Subcutaneous abdominal adipose tissue (tissue), 5 donors: ENCODE measurements around the gene GON7.
"Not testable (repeated sequence)": the region's sequence is repeated elsewhere in the genome, so short reads cannot be mapped to it uniquely, and the experiment has no call there.

Experiments used
- H3K27ac ChIP-seq: one replicate; pipeline ENCODE4 v1.7.0; 2013; ENCODE audit warnings: low read depth, mild to moderate bottlenecking, inconsistent platforms, low read length, moderate library complexity
- H3K27me3 ChIP-seq, 5 donors: one replicate each; pipeline ENCODE4 v1.7.0; 2013; ENCODE audit warnings: low read length in 5 of 5, inconsistent platforms in 1 of 5; ENCODE audit not compliant: control insufficient read depth in 5 of 5, insufficient read depth in 4 of 5
- H3K36me3 ChIP-seq, 5 donors: one replicate each; pipeline ENCODE4 v1.7.0; 2013; ENCODE audit warnings: low read length in 5 of 5; ENCODE audit not compliant: control insufficient read depth in 5 of 5, insufficient read depth in 5 of 5
- H3K4me1 ChIP-seq, 5 donors: one replicate each; pipeline ENCODE4 v1.7.0; 2013; ENCODE audit warnings: low read length in 5 of 5, mild to moderate bottlenecking in 3 of 5, moderate library complexity in 1 of 5; ENCODE audit not compliant: control insufficient read depth in 5 of 5, insufficient read depth in 5 of 5
- H3K4me3 ChIP-seq, 5 donors: one replicate each; pipeline ENCODE4 v1.7.0; 2013; ENCODE audit warnings: low read length in 5 of 5, low read depth in 1 of 5
- H3K9ac ChIP-seq, 5 donors: one replicate each; pipeline ENCODE4 v1.7.0; 2013; ENCODE audit warnings: low read length in 5 of 5, mild to moderate bottlenecking in 4 of 5, moderate library complexity in 3 of 5
- H3K9me3 ChIP-seq, 5 donors: one replicate each; pipeline ENCODE4 v1.7.0; 2013; ENCODE audit warnings: low read length in 5 of 5; ENCODE audit not compliant: control insufficient read depth in 5 of 5
- donor health status: healthy.
- donor health status: healthy.
- donor health status: healthy.
- donor health status: healthy.
- donor health status: healthy.

Gene GON7, protein sequence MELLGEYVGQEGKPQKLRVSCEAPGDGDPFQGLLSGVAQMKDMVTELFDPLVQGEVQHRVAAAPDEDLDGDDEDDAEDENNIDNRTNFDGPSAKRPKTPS

GRCh38 chr14:93206793-93207467, at the start of gene GON7, which contains the start of gene UBR7:
Gene GON7 (minus strand): TSS chr14:93207065. CDS start chr14:93207037, 28 bp downstream.
Gene UBR7 (plus strand): TSS chr14:93207256. CDS start chr14:93207292, 36 bp downstream.
- Histone ChIP-seq H3K4me1 (peaks cover 0 to 25% (median 19%) of the 10 kb centered on the region in 5 donors), H3K9me3 (no peaks in the 10 kb centered on the region), H3K36me3 (peaks cover under 1 to 3% (median under 1%) of the 10 kb centered on the region in 5 donors), H3K9ac (peak within 1 kb of the TSS; percentile 42 to 92 (median 90)), H3K4me3 (peak within 1 kb of the TSS; percentile 66 to 95 (median 90)), H3K27ac (peak within 1 kb of the TSS; percentile 89), H3K27me3 (no peaks in the 10 kb centered on the region)

- no peaks in the 10 kb centered on the region for H3K9me3 ChIP-seq
- H3K36me3 ChIP-seq, result peaks cover 32 to 74% (median 64%) of the 10 kb centered on the region in 5 donors
- H3K27ac ChIP-seq, result no peak overlapping the region
- H3K4me1 ChIP-seq, result no peaks in the 10 kb centered on the region
- no peak overlapping the region for H3K4me3 ChIP-seq
- H3K9ac ChIP-seq, result no peak overlapping the region
- H3K27me3 ChIP-seq, result no peaks in the 10 kb centered on the region
These were observed 42.4 kb upstream of the GON7 start for GRCh38 chr14:93249128-93249831.

- Histone ChIP-seq H3K4me3 (no peak overlapping the region), H3K27ac (no peak overlapping the region), H3K36me3 (peaks cover 33 to 85% (median 75%) of the 10 kb centered on the region in 5 donors), H3K9ac (no peak overlapping the region), H3K4me1 (no peaks in the 10 kb centered on the region), H3K9me3 (no peaks in the 10 kb centered on the region), H3K27me3 (no peaks in the 10 kb centered on the region)
These were observed 39.7 kb upstream of the GON7 start for GRCh38 chr14:93246534-93246933.

DNA sequence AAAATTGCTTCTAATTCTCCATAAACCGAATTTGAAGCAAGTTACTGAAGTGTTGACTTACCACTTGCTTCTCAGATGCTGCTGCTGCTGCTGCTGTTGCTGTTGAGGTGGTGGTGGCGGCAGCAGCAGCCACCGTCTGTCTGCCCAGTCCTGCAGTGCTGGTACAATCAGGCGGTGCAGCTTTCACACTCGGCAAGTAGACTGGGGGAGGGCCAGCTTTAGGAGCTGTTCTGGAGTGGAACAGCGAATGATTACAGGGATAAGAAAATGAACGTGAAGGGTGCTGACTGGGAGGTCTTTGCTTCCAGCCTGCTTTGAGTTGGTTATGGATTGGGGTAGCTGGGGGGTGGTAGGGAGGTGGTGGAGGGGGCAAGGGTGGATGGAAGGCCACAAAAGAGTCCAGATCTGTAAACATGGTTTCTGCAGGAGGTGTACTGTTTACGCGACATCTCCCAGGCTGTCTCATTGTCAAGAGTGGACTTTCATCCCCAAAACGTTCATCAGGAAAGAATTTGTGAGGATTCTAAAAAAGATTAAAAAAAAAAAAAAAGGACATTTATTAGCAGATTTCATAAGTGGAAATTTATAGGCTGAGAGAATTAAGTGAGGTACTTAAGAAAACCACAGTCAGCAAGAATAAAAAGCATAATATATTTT, 39.0 kb upstream of the GON7 start:
- Histone ChIP-seq H3K36me3 (peaks cover 32 to 85% (median 77%) of the 10 kb centered on the region in 5 donors), H3K27me3 (no peaks in the 10 kb centered on the region), H3K9me3 (no peaks in the 10 kb centered on the region), H3K27ac (no peak overlapping the region), H3K4me1 (no peaks in the 10 kb centered on the region), H3K9ac (no peak overlapping the region), H3K4me3 (no peak overlapping the region)

DNA sequence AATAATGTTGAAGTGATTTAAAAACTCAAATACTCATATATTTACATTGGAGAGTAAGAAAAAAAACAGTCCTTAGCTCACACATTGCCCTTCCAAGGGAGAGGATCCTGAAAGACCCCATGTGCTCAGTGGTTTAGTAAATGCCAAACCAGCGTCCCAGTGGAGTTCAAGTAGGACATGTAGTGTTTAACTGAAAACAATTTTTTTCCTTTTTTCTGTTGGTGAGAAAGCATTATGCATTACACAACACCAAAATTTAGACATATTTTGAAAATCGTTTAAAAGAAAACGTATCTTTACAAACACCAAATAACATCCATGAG, 33.8 kb upstream of the GON7 start:
- Histone ChIP-seq H3K27me3 (no peaks in the 10 kb centered on the region), H3K4me3 (no peak overlapping the region), H3K9ac (no peak overlapping the region), H3K4me1 (peaks cover 0 to 5% (median 0%) of the 10 kb centered on the region in 5 donors), H3K27ac (no peak overlapping the region), H3K36me3 (peaks cover 9 to 51% (median 49%) of the 10 kb centered on the region in 5 donors), H3K9me3 (no peaks in the 10 kb centered on the region)

- Histone ChIP-seq H3K9ac (no peak overlapping the region), H3K9me3 (no peaks in the 10 kb centered on the region), H3K4me3 (no peak overlapping the region), H3K36me3 (peaks cover 5 to 46% (median 44%) of the 10 kb centered on the region in 5 donors), H3K27me3 (no peaks in the 10 kb centered on the region), H3K4me1 (peaks cover 0 to 5% (median 0%) of the 10 kb centered on the region in 5 donors), H3K27ac (no peak overlapping the region)
These were observed 33.2 kb upstream of the GON7 start for GRCh38 chr14:93239869-93240677.

DNA sequence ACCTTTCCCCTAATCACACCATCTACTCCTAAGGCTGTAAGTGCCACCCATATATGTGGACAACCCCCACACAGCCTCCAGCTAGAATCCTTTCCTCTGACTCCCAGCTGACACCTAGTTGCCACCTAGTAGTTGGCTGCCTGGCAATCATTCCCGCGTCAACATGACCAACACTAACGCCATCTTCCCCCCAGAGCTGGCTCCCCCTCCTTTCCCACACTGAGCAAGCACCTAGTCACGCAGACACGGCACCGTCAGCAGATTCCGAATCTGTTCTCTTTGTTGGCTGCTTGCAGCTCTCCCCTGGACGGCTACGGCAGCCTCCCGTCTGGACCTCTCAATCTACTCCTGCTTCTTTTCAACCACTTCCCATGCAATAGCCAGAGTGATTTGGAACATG, 27.9 kb upstream of the GON7 start:
- H3K9ac ChIP-seq, result no peak overlapping the region
- peaks cover 0 to 14% (median 14%) of the 10 kb centered on the region in 5 donors for H3K4me1 ChIP-seq
- peaks cover 0 to 6% (median 2%) of the 10 kb centered on the region in 5 donors for H3K36me3 ChIP-seq
- H3K27ac ChIP-seq, result no peak overlapping the region
- no peak overlapping the region for H3K4me3 ChIP-seq
- H3K9me3 ChIP-seq, result no peaks in the 10 kb centered on the region
- H3K27me3 ChIP-seq, result peaks cover 0 to 3% (median 0%) of the 10 kb centered on the region in 5 donors

DNA sequence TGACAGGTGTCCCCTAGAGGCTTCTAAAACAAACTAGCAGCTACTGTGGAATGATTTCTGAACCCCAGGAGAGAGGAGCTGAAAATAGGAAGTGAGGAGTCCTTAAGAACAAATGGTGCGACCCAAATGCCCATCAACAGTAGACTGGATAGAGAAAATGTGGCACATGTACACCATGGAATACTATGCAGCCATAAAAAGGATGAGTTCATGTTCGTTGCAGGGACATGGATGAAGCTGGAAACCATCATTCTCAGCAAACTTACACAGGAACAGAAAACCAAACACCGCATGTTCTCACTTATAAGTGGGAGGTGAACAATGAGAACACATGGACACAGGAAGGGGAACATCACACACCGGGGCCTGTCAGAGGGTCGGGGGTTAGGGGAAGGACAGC, 26.2 kb upstream of the GON7 start:
- H3K9ac ChIP-seq, H3K27ac ChIP-seq, H3K9me3 ChIP-seq, H3K27me3 ChIP-seq, H3K4me3 ChIP-seq: not testable (repeated sequence)
- Histone ChIP-seq H3K36me3 (peaks cover 7 to 15% (median 9%) of the 10 kb centered on the region in 5 donors), H3K4me1 (peaks cover 0 to 14% (median 14%) of the 10 kb centered on the region in 5 donors)

GRCh38 chr14:93232159-93232558, 25.3 kb upstream of the GON7 start:
- H3K27ac ChIP-seq, result no peak overlapping the region
- peaks cover 0 to 14% (median 14%) of the 10 kb centered on the region in 5 donors for H3K4me1 ChIP-seq
- H3K9ac ChIP-seq, result no peak overlapping the region
- H3K27me3 ChIP-seq, result peaks cover 0 to 3% (median 0%) of the 10 kb centered on the region in 5 donors
- peaks cover 13 to 24% (median 18%) of the 10 kb centered on the region in 5 donors for H3K36me3 ChIP-seq
- H3K9me3 ChIP-seq, result no peaks in the 10 kb centered on the region
- peak overlapping the region in 4 of 5 donors; percentile 47 to 74 (median 66) for H3K4me3 ChIP-seq
